GM18519 (cell line): ENCODE data around the gene DLGAP3.

Experiments
- ATAC-seq: cut with Tn5 transposase; IDR thresholded peaks from one replicate; pipeline ENCODE4 v1.9.1; 2021; ENCODE audit warnings: mild to moderate bottlenecking, moderate library complexity; ENCODE audit not compliant: unreplicated experiment, low FRiP score

DLGAP3 gene

DNA sequence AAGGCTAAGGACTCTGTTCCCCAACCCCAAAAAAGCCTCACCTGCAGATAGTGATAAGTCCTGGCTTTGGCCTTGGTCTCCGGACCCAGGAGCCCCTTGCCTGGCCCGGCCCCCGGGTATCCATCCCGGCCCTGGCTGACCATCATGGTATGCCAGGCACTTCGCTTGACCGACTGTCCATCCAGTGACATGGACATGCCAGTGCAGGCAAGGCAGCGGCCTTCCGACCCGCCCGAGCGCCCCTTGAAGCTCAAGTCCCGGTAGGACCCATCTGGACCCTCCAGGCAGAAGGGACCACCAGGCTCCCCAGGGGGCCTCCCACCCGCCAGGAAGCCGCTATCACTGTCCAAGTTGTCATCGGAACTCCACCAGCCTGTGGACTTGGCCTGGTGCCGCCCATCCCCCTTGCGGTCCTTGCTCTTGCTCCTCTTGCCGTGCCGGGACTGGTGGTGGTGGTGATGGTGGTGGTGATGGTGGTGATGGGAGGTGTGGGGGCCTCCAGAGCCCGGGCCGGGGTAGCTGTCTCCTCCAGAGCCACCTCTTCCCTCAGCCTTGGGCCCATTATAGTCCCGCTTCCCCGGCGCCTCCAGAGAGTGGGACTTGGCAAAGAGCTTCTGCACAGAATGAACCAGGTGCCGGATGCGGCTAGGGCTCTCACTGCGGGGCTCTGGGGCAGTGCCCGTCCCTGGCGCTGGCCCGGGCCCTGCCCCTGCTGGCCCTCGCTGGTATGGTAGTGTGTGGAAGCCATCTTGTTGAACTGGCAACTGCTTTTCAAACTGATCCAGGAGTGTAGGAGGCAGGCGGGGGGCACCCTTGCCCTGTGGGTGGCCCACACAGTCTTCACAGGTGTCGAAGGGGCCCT, 25.0 kb downstream of the DLGAP3 start:
- ATAC-seq = no peak

GRCh38 chr1:34901919-34902318, 27.5 kb downstream of the DLGAP3 start:
- ATAC-seq = no peak

DNA sequence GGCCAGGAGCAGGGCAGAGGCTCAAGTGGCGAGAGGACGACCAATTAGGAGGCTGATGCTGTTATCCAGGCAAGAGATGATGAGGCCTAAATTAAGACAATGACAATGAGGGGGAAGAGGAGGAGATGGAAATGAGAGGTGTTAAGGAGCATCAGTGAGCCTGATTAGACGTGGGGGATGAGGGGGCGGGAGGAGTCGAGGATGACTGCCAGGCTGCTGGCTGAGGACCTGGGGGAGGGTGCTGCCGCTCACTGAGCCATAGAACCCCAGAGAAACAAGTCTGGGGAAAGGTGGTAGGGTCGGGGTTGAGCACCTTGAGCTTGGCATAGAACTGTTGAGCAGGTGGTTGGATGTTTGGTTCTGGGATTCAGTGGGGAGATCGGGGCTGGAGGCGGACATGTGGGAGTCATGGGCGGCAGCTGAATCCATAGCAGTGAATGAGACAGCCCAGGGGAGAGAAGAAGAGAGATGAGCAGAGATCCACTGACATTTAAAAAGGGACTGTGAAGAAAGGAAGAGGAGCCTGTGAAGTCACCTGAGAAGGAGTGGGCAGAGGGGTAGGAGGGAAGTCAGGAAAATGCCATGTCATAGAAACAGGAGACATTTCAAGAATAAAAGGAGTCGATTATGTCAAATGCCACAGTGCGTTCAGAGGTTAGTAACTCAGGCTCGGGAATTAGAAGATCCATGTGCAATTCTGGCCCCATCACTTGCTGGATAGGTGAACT, 28.5 kb downstream of the DLGAP3 start:
- ATAC-seq = no peak

- ATAC-seq = no peak
Measured at GRCh38 chr1:34899906-34900305, 29.5 kb downstream of the DLGAP3 start.

DNA sequence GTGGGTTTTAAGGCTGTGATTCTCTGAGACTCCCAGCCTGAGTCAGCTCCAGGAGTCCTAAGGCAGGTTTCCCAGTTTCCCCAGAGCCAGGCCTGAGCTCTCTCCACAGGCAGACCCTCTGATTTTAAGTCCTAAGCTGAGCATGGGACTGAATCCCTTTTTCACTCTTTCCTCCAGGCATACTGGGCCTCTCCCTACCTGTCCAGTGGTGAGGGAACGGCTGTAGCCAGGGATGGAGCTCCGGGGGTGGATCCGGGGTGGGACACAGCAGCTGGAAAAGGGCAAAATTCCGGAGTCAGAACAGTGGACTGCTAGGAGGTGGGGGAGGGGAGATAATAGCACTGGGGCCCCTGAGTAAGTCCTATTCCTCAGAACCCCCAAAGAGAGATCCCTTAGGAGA, 30.0 kb downstream of the DLGAP3 start:
- ATAC-seq = no peak

DNA sequence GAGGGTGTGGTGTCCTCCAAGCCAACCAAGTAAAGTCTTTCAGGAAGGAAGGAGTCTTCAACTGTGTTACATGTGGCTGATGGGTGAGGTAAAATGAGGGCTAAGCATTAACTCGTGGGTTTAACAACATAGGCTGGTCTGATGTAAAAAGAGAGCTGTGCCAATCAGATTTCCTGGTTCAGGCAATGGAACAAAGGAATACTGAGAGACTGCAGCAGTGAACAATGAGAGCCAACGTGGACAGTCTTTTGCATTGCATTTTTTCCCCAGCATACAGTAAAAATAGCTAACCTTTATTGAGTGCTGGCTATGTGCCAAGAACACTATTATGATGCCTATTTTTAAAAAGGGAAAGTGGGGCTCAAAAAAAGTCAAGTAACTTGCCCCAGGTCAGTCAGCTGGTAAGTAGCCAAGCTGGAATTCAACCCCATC, 31.1 kb downstream of the DLGAP3 start:
- no peak for ATAC-seq

GRCh38 chr1:34896612-34897011, 32.8 kb downstream of the DLGAP3 start:
- no peak for ATAC-seq

GRCh38 chr1:34889705-34890104, 39.7 kb downstream of the DLGAP3 start:
- no peak for ATAC-seq

GRCh38 chr1:34887593-34887992, 41.9 kb downstream of the DLGAP3 start:
- no peak for ATAC-seq

GRCh38 chr1:34885405-34886247, 43.8 kb downstream of the DLGAP3 start:
- ATAC-seq = no peak

GRCh38 chr1:34884961-34885360, 44.5 kb downstream of the DLGAP3 start:
- ATAC-seq = no peak

GRCh38 chr1:34884536-34884935, 44.9 kb downstream of the DLGAP3 start:
- no peak for ATAC-seq

DNA sequence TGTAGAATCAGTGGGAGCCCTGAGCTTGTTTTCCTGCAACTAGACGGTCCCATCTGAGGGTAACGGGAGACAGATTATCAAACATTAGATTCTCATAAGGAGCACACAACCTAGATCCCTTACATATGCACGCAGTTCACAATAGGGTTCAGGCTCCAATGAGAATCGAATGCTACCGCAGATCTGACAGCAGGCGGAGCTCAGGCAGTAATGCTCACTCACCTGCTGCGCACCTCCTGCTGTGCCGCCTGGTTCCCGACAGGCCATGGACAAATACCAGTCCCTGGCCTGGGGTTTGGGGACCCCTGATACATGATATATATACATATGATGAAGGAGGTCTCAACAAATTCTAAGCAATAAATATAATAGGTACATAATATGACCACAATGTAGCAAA, 50.2 kb downstream of the DLGAP3 start:
- ATAC-seq = no peak

- no peak for ATAC-seq
Measured at GRCh38 chr1:34876406-34876805, 53.0 kb downstream of the DLGAP3 start.

- ATAC-seq = no peak
Measured at GRCh38 chr1:34874296-34874952, 55.0 kb downstream of the DLGAP3 start.

- no peak for ATAC-seq
Measured at GRCh38 chr1:34872133-34872503, 57.3 kb downstream of the DLGAP3 start.

DNA sequence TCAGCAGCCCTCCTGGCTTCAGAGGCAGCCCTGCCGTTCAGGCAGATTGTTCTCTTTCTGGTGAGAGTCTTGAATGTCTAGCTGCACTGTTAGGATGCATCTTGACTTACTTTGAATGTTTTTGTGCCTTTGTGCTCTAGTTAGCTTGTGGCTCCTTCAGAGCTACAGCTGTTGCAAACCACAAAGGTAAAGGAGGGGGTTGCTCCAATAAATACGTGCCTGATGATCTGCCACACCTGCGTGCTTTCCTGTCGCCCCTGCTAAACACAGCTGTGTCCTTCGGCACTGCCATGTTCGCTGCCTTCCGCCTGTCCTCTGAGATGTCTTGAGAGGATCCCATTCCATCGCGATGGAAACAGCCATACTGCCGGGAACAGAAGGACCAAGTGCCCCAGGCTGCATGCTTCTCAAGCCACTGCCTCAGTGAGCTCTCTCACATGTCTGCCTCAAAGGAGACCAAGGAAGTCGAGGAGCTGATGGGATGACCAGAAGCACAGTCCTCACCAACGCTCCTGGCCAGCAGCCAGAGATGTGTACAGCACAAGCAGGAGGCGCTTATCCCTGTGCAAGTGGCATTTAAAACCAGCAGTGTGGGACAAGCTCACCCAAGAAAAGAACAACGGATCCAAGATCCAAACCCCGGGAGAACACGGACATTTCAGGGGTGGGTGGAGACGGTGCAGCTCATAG, 57.9 kb downstream of the DLGAP3 start:
- ATAC-seq = no peak

GRCh38 chr1:34870395-34870794, 59.1 kb downstream of the DLGAP3 start:
- no peak for ATAC-seq

GRCh38 chr1:34869760-34870159, 59.7 kb downstream of the DLGAP3 start:
- ATAC-seq = no peak
